Calu3 (cell line): ENCODE data around the gene DBI. TPM values are rescaled to one million over a fixed set of nuclear protein-coding genes. Genes with fewer than 3 reads are reported as not detected.
"Not testable (repeated sequence)": the region's sequence is repeated elsewhere in the genome, so short reads cannot be mapped to it uniquely, and the experiment has no call there.

Source experiments
- BruUV-seq: library from RNA; stranded (reverse); fragments of 400-500 nt; replicated peaks from 2 replicates; lab custom pipeline; 2021; lab: Mats Ljungman, UMichigan
- CTCF ChIA-PET: fragments of 300-600 bp; sonication (Branson Sonifier 250); formaldehyde crosslinking; loops from one replicate; lab custom pipeline; 2022; ENCODE audit warnings: antibody characterized with exemption; lab: Charles Lee
- DNase-seq: peaks from one replicate; pipeline ENCODE4 v3.0.0; 2022
- H3K27ac Mint-ChIP-seq: one replicate; pipeline ENCODE4 v1.8.0; 2022; ENCODE audit warnings: mixed read lengths; ENCODE audit not compliant: unreplicated experiment
- H3K27me3 Mint-ChIP-seq: one replicate; pipeline ENCODE4 v1.8.0; 2022; ENCODE audit warnings: mixed read lengths; ENCODE audit not compliant: unreplicated experiment
- H3K36me3 Mint-ChIP-seq: one replicate; pipeline ENCODE4 v1.8.0; 2022; ENCODE audit warnings: mild to moderate bottlenecking, moderate library complexity, mixed read lengths; ENCODE audit not compliant: insufficient read depth, unreplicated experiment
- H3K4me1 Mint-ChIP-seq: one replicate; pipeline ENCODE4 v1.8.0; 2022; ENCODE audit warnings: mild to moderate bottlenecking, low read depth, mixed read lengths; ENCODE audit not compliant: unreplicated experiment
- H3K4me3 Mint-ChIP-seq: one replicate; pipeline ENCODE4 v1.8.0; 2022; ENCODE audit warnings: mild to moderate bottlenecking, low read depth, moderate library complexity, mixed read lengths; ENCODE audit not compliant: unreplicated experiment
- H3K9me3 Mint-ChIP-seq: one replicate; pipeline ENCODE4 v1.8.0; 2022; ENCODE audit warnings: low read depth, mixed read lengths; ENCODE audit not compliant: unreplicated experiment
- CTCF ChIP-seq: fragments of 200-600 bp; IDR thresholded peaks from one replicate; pipeline ENCODE4 v1.8.0; 2022; ENCODE audit warnings: antibody characterized with exemption; ENCODE audit not compliant: unreplicated experiment
- intact Hi-C: fragments of 100-400 bp; cut with micrococcal nuclease; formaldehyde crosslinking; loops from one replicate; pipeline ENCODE4 v1.10.0; 2022; ENCODE audit not compliant: unreplicated experiment
- total RNA-seq: library from RNA; stranded (reverse); gene quantifications from 2 replicates; pipeline ENCODE4 v1.2.3, GENCODE V29; 2022

DBI gene
- total RNA-seq, 1 experiment from 2014 or later: 222 TPM

- BruUV-seq: no TSS peak
- peaks cover 13% of the 10 kb centered on the region for H3K4me1 Mint-ChIP-seq
- CTCF ChIA-PET: interaction anchor here (0.5 to 1.1 kb wide), 2 partner anchors 11 to 203 kb away, joined by 3 to 7 read pairs; no protein-coding TSS in a partner anchor
- intact Hi-C loops: no loop called here
- peaks cover 5% of the 10 kb centered on the region for H3K36me3 Mint-ChIP-seq
- peak; percentile 28 for DNase-seq
- TF ChIP-seq CTCF: no peak
- H3K4me3 Mint-ChIP-seq: no peak overlapping the region
- H3K27ac Mint-ChIP-seq: no peak overlapping the region
- H3K9me3 Mint-ChIP-seq: no peaks in the 10 kb centered on the region
- no peaks in the 10 kb centered on the region for H3K27me3 Mint-ChIP-seq
Observed at GRCh38 chr2:119402645-119403560, 36.1 kb downstream of the DBI start.

GRCh38 chr2:119403618-119404017 is 36.8 kb downstream of the DBI start:
- H3K4me1 Mint-ChIP-seq, H3K36me3 Mint-ChIP-seq, intact Hi-C loops, H3K27ac Mint-ChIP-seq, H3K4me3 Mint-ChIP-seq, H3K9me3 Mint-ChIP-seq, BruUV-seq, H3K27me3 Mint-ChIP-seq, DNase-seq: not testable (repeated sequence)
- CTCF ChIA-PET: interaction anchor here (0.5 to 1.1 kb wide), 2 partner anchors 12 to 202 kb away, joined by 3 to 7 read pairs; no protein-coding TSS in a partner anchor

- no peak for TF ChIP-seq CTCF
- no peak overlapping the region for H3K4me3 Mint-ChIP-seq
- no peaks in the 10 kb centered on the region for H3K27me3 Mint-ChIP-seq
- H3K27ac Mint-ChIP-seq: no peak overlapping the region
- CTCF ChIA-PET: no interaction called here
- BruUV-seq: no TSS peak
- no peaks in the 10 kb centered on the region for H3K9me3 Mint-ChIP-seq
- no peaks in the 10 kb centered on the region for H3K4me1 Mint-ChIP-seq
- peaks cover 5% of the 10 kb centered on the region for H3K36me3 Mint-ChIP-seq
- no peak for DNase-seq
- intact Hi-C loops: no loop called here
Observed at GRCh38 chr2:119405151-119405550, 38.4 kb downstream of the DBI start.

- no TSS peak for BruUV-seq
- intact Hi-C loops: loop anchor here (1.0 kb wide), 2 partner anchors 69 to 253 kb away; no protein-coding TSS in a partner anchor
- H3K27ac Mint-ChIP-seq: no peak overlapping the region
Observed at GRCh38 chr2:119407430-119408220, 40.8 kb downstream of the DBI start.

More at GRCh38 chr2:119407430-119408220, 40.8 kb downstream of the DBI start:
- no peaks in the 10 kb centered on the region for H3K9me3 Mint-ChIP-seq
- DNase-seq: peak; percentile 62
- CTCF ChIA-PET: no interaction called here
- no peak overlapping the region for H3K4me3 Mint-ChIP-seq
- peak; percentile 77 for TF ChIP-seq CTCF
- no peaks in the 10 kb centered on the region for H3K27me3 Mint-ChIP-seq
- H3K4me1 Mint-ChIP-seq: no peaks in the 10 kb centered on the region
- H3K36me3 Mint-ChIP-seq: peaks cover 5% of the 10 kb centered on the region
